Urinary bladder (tissue), 4 donors: ENCODE results near the gene CD101. TPM values are rescaled to one million over a fixed set of nuclear protein-coding genes. Genes with fewer than 3 reads are reported as not detected.

Source experiments
- DNase-seq: peaks from one replicate; pipeline ENCODE4 v3.0.0-alpha.2; 2015; ENCODE audit errors: extremely low spot score
- H3K27ac ChIP-seq: one replicate; pipeline ENCODE4 v1.5.1; 2013; ENCODE audit warnings: low read depth, mild to moderate bottlenecking, moderate library complexity
- H3K36me3 ChIP-seq: one replicate; pipeline ENCODE4 v1.6.1; 2013; ENCODE audit warnings: mild to moderate bottlenecking, moderate library complexity; ENCODE audit not compliant: insufficient read depth
- H3K4me1 ChIP-seq: one replicate; pipeline ENCODE4 v1.6.1; 2013; ENCODE audit warnings: mild to moderate bottlenecking, moderate library complexity; ENCODE audit not compliant: insufficient read depth
- H3K4me3 ChIP-seq: one replicate; pipeline ENCODE4 v1.5.1; 2013; ENCODE audit warnings: low read depth, low read length
- WGBS: extraction: QIAGEN DNeasy Blood & Tissue Kit; methylation state at CpG from one replicate; pipeline ENCODE4 v1.1.7; 2013; 5-methylcytosine and 5-hydroxymethylcytosine counted together
- polyA plus RNA-seq: library from polyadenylated mRNA; stranded (reverse); fragments of 200-250 nt; gene quantifications from one replicate; pipeline ENCODE4 v1.2.3, GENCODE V29; 2013
- total RNA-seq: library from RNA; depleted of rRNA; stranded (reverse); fragments of >200 nt; gene quantifications from one replicate; pipeline ENCODE4 v1.2.3, GENCODE V29; 2014
- donor health status: healthy with polysubstance abuse.
- donor health status: healthy.

Gene CD101
- total and polyA plus RNA-seq, 2 donors, result 1.0 to 1.3 TPM

- no peak overlapping the region for H3K4me3 ChIP-seq
Measured at GRCh38 chr1:116991171-116991845, 10.3 kb upstream of the CD101 start.

GRCh38 chr1:116991918-116992317 is 9.6 kb upstream of the CD101 start:
- 98% methylated on average over 1 of the region's 1 CpG for WGBS
- DNase-seq, result no peak
- no peak overlapping the region for H3K27ac ChIP-seq

More at GRCh38 chr1:116991171-116991845, 10.3 kb upstream of the CD101 start:
- 72% methylated on average over 2 of the region's 2 CpGs for WGBS
- no peak for DNase-seq
- H3K4me1 ChIP-seq, result no peaks in the 10 kb centered on the region
- H3K27ac ChIP-seq, result no peak overlapping the region
- H3K36me3 ChIP-seq, result no peaks in the 10 kb centered on the region

GRCh38 chr1:116993286-116993685 is 8.3 kb upstream of the CD101 start:
- Histone ChIP-seq H3K4me1 (no peaks in the 10 kb centered on the region), H3K4me3 (no peak overlapping the region), H3K36me3 (no peaks in the 10 kb centered on the region), H3K27ac (no peak overlapping the region)
- 97% methylated on average over 7 of the region's 7 CpGs for WGBS
- no peak for DNase-seq

More at GRCh38 chr1:116991918-116992317, 9.6 kb upstream of the CD101 start:
- Histone ChIP-seq H3K4me1 (no peaks in the 10 kb centered on the region), H3K4me3 (no peak overlapping the region), H3K36me3 (no peaks in the 10 kb centered on the region)

- no peak overlapping the region for H3K4me3 ChIP-seq
- no peaks in the 10 kb centered on the region for H3K36me3 ChIP-seq
- no peaks in the 10 kb centered on the region for H3K4me1 ChIP-seq
- DNase-seq, result no peak
- WGBS, result 81% methylated on average over 2 of the region's 2 CpGs
- H3K27ac ChIP-seq, result no peak overlapping the region
Measured at GRCh38 chr1:116994411-116994810, 7.1 kb upstream of the CD101 start.

GRCh38 chr1:116997066-116997465 is 4.5 kb upstream of the CD101 start:
- no peak overlapping the region for H3K4me3 ChIP-seq
- no peaks in the 10 kb centered on the region for H3K36me3 ChIP-seq
- no peak for DNase-seq
- no peaks in the 10 kb centered on the region for H3K4me1 ChIP-seq
- 95% methylated on average over 1 of the region's 1 CpG for WGBS
- H3K27ac ChIP-seq, result no peak overlapping the region

GRCh38 chr1:116997636-116998035 is 3.9 kb upstream of the CD101 start:
- H3K4me1 ChIP-seq, result no peaks in the 10 kb centered on the region

GRCh38 chr1:116999596-116999995 is 2.0 kb upstream of the CD101 start:
- Histone ChIP-seq H3K4me1 (no peaks in the 10 kb centered on the region), H3K36me3 (no peaks in the 10 kb centered on the region), H3K4me3 (no peak overlapping the region), H3K27ac (no peak overlapping the region)
- 82% methylated on average over 3 of the region's 3 CpGs for WGBS
- no peak for DNase-seq

More at GRCh38 chr1:116997636-116998035, 3.9 kb upstream of the CD101 start:
- H3K27ac ChIP-seq, result no peak overlapping the region
- no peaks in the 10 kb centered on the region for H3K36me3 ChIP-seq
- H3K4me3 ChIP-seq, result no peak overlapping the region
- no peak for DNase-seq

DNA sequence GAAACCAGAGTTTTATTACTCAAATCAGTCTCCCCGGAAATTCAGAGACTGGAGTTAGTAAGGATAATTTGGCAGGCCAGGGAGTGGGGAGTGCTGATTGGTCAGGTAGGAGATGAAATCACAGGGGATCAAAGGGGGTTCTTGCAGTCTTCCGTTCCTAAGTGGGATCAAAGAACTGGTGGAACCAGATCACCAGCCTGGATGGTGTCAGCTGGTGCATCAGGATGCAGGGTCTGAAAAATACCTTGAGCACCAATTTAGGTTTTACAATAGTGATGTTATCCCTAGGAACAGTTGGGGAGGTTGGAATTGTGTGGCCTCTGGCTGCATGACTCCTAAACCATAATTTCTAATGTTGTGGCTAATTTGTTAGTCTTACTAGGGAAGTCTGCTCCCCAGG is 1.4 kb upstream of the CD101 start:
- no peaks in the 10 kb centered on the region for H3K4me1 ChIP-seq
- WGBS, result 86% methylated on average over 2 of the region's 2 CpGs
- no peak overlapping the region for H3K27ac ChIP-seq
- H3K36me3 ChIP-seq, result no peaks in the 10 kb centered on the region
- DNase-seq, result no peak
- H3K4me3 ChIP-seq, result no peak overlapping the region

- Histone ChIP-seq H3K4me3 (no peak overlapping the region), H3K36me3 (no peaks in the 10 kb centered on the region), H3K27ac (no peak overlapping the region), H3K4me1 (no peaks in the 10 kb centered on the region)
- DNase-seq, result no peak
- 91% methylated on average over 2 of the region's 2 CpGs for WGBS
Measured at GRCh38 chr1:117003223-117003875, 1.8 kb downstream of the CD101 start.

DNA sequence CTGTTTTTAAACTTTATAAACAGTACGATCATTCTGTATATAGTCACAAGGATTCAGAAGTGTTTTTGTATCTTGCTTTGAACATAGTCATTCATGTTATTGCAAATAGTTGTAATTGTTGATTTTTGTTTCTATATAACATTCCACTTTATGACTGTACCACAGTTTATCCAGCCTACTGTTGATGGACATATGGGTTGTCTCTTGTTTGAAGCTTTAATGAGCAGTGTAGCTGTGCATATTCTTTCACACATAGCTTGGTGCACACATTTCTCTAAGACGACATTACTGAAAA is 6.1 kb downstream of the CD101 start:
- Histone ChIP-seq H3K27ac (no peak overlapping the region), H3K4me3 (no peak overlapping the region), H3K4me1 (no peaks in the 10 kb centered on the region), H3K36me3 (no peaks in the 10 kb centered on the region)
- WGBS, result 79% methylated on average over 2 of the region's 2 CpGs
- no peak for DNase-seq

DNA sequence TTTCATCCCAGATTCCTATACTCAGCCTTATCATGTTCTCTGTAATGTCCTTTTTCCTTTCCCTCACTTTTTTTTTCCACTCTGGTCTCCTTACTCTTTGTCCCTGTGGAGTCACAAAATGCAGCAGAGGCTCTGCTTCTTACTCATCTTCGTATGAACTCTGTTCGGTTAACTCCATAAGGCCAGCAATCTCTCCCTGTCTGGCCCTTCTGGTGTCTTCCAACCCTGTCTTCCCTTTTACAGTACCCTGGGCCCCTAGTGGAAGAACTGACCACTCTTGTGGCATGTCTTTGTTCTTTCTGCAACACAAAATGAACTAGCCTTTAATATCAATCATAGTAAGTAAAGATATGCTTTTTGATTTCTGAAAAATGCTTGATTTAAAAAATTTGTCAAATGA is 7.1 kb downstream of the CD101 start:
- Histone ChIP-seq H3K36me3 (no peaks in the 10 kb centered on the region), H3K4me3 (no peak overlapping the region), H3K4me1 (no peaks in the 10 kb centered on the region), H3K27ac (no peak overlapping the region)
- no peak for DNase-seq
- WGBS, result 58% methylated on average over 2 of the region's 2 CpGs

DNA sequence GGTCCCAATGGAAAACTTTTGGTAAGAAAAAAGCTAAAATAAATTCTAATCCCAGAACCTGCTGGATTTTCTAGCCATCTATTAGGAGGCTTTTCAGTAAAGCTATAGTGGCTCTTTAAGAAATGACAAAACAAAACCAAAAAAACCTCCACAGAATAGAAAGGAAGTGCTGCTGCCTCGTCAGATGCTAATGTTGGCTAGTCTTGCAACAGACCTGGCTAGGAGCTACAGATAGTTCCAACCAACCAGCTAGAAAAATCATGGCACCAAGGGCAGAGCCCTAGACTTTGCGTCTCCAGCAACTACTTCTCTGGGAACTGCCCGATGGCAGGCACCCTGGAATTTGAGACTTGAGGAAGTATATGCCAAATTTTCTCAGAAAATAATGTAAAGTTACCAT is 7.6 kb downstream of the CD101 start:
- Histone ChIP-seq H3K4me3 (no peak overlapping the region), H3K27ac (no peak overlapping the region), H3K36me3 (no peaks in the 10 kb centered on the region), H3K4me1 (no peaks in the 10 kb centered on the region)
- DNase-seq, result no peak
- 70% methylated on average over 3 of the region's 3 CpGs for WGBS

DNA sequence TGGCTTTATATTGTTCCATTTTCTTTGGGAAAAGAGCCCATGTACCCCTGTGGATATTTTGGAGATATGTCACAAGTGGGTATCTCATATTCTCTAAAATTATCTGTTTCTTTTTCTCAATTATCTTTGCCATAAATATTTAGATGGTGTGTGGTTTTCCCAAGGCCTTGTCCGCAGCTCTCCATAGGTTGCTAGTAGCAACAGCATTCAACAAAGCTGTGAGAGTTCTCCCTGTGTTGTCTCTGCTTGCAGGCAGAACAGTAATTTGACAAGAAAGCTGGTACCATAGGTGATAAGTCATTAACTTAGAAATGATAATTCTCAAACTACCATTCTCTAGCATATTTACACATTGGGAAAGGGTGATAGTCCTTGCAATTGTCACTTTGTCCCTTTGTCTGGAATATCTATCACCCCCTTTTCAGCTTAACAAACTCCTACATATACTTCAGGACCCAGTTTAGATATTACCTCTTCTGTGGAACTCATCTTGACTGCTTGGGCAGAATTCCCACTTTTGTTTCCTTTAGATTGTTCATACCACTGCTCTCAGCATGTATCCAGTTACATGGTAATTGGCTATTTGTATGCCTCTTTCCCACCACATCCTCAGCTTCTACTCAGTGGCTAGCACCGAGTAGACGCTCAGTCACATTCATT is 8.9 kb downstream of the CD101 start:
- no peaks in the 10 kb centered on the region for H3K36me3 ChIP-seq
- WGBS, result 94% methylated on average over 3 of the region's 3 CpGs
- no peak overlapping the region for H3K27ac ChIP-seq
- no peak for DNase-seq
- no peak overlapping the region for H3K4me3 ChIP-seq
- H3K4me1 ChIP-seq, result no peaks in the 10 kb centered on the region

DNA sequence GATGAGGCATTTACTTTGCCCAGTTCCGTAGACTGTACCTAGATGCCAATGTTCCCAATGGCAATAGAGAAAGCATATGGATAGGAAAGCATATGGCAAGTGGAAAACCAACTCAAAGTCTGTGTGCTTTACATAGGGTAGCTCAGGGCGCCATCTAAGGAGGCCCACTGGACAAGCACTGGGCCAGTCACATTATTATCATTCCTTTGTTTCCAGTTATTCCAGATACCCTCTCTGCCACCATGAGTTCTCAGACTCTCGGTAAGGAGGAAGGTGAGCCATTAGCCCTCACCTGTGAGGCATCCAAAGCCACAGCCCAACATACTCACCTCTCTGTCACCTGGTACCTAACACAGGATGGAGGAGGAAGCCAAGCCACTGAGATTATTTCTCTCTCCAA is 9.8 kb downstream of the CD101 start:
- Histone ChIP-seq H3K27ac (no peak overlapping the region), H3K4me1 (no peaks in the 10 kb centered on the region), H3K36me3 (no peaks in the 10 kb centered on the region), H3K4me3 (no peak overlapping the region)
- 99% methylated on average over 3 of the region's 3 CpGs for WGBS
- no peak for DNase-seq
